Middle frontal gyrus (tissue), 1 donor: ENCODE results near the gene TUBB2A.
"Not testable (repeated sequence)": the region's sequence is repeated elsewhere in the genome, so short reads cannot be mapped to it uniquely, and the experiment has no call there.

Experiments used
- DNase-seq: peaks from one replicate; pipeline ENCODE4 v3.0.0-alpha.2; 2015; ENCODE audit warnings: low spot score; ENCODE audit errors: extremely low spot score

TUBB2A gene

DNA sequence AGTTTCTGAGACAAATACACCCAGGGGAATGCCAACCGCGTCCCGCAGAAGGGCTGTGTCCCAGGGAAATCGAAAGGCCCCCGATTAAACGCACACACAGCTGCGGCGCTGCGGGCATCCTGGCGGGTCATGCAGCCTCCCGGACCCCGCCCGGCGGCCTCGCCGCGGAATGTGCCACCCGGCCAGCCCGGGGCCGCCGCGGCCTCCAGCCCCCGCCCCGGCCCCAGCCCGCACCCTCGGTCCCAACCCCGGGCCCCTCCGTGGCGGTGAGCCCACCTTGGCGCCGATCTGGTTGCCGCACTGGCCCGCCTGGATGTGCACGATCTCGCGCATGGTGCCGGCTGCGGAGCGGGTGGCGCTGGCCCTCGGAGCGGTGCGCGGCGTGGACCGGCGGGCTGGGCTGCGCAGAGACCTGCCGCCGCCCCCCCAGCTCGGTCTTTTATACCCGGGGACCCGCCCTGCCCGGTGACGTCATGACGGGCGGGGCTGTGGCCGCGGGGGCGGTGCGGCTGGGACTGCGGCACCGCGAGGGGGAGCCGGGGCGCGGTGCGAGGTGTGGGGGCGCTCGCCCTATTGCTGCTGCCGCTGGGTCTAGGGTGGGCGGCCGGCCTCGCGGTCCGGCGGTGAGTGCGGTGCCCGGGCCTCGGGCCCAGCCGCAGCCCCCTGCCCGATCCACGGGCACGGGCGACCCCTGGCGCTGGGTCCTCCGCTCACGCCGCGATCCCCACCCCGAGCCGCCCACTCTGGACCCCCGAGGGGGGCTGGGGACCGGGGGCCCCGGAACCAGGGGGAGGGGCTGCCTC is at the start of gene TUBB2A:
Gene TUBB2A (minus strand): TSS at position 414 of the 803 bp plus-strand sequence. CDS start 81 bp downstream, at position 333.
- DNase-seq: peak; percentile 62

DNA sequence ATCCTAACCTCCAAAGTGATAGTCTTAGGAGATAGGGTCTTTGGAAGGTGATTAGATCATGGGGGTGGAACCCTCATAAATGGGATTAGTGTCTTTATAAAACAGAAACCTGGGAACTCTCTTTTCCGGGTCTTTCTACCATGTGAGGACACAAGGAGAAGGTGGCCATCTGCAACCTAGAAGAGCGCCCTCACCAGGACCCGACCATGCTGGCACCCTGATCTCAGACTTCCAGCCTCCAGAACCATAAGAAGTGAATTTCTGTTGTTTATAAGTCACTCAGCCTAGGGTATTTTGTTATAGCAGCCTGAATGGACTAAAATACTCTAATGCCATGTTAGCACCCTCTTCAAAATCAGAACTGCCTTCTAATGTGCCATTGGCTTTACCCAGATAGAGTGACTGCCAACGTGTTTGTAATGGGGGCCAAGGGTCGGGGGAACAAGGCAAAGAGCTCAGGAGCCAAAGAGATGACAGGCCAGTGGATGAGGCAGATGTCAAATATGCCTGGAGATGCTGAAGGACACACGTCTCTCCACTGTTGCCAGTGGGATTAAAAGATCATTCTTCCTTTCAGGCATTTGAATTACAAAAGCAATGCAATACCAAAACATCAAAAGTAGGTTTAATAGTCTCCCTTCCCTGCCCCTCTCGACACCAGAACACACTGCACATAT is 49.1 kb upstream of the TUBB2A start:
- DNase-seq: no peak

DNA sequence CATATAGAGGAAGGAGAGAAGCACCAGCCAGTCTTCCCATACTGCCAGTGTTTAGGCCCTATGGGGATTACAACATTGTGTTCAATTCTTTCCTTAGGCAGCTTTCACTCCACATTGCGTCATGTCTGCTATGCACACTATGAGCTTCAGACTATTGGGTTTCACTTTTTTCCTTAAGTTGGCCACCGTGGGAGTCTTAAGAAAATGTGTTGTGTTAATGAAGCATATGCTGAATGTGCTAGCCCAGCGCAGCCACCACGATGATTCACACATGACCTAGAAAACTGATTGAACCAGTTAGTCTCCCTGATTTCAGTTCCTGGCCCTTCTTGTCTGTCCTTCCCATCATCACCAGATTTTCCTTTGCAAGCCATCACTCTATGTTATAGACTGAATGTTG is 48.6 kb upstream of the TUBB2A start:
- peak; percentile 46 for DNase-seq

DNA sequence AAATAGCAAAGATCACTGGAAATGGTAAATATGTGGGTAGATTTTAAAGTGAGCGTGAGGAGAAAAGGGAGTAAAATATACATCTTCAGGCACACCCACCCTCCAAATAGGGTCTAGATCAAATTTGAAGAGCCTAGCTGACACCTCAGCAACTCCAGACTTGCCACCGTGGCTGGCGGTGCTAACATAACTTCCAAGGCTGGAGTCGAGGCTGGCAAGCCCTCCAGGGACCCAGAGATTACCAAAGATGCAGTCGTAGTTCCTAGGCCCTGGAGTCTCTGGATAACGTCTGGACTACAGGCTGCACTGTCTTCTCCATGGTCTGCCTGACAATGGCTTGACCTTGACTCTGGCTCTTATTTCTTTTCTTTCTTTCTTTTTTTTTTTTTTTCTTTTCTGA is 47.6 kb upstream of the TUBB2A start:
- DNase-seq: no peak

DNA sequence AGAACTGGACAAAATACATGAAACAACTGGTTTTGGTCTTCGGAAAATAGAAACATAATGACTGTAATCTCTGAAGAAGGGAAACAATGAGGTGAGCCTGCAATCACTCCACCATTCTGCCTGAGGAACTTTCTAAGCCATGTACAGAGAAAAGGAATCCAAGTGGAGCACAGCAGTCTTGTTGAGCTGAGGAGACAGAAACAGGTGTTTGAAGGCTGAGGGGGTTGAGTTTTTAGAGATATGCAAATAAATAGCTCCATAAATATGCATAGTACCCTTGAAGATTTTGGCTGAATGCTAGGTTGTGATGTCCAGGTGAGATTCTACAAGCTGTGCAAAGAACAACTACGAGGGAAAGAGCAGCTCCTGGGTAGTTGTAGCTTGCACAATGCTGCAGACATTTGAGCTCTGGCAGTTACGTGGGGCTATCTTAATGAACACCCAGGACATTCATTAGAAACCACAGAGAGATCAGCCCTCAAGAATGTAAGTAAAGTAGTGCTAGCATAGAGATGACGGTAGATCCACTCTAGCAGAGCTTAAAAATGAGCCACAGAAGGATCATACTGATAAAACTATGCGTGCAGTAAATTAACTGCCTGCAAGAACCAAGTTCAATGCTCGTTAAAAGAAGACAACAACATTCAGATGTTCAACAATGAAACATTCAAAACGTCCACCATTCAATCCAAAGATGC is 45.8 kb upstream of the TUBB2A start:
- no peak for DNase-seq

DNA sequence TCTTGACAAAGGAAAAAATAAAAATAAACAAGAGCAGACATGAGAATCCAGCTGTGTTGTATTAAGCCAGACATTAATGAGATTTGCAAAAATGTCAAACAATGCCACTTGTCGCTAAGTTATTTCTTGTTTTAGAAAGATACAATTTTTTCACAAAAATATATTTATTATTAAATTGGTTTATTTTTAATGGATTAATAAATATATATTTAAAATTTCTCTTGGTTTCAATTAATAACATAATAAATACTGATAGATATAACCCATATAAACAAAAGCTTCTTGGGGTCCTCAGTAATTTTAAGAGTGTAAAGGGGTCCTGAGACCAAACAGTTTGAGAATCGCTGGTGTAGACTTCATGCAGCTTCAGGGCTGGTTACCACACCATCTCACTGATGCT is 44.0 kb upstream of the TUBB2A start:
- DNase-seq: no peak

DNA sequence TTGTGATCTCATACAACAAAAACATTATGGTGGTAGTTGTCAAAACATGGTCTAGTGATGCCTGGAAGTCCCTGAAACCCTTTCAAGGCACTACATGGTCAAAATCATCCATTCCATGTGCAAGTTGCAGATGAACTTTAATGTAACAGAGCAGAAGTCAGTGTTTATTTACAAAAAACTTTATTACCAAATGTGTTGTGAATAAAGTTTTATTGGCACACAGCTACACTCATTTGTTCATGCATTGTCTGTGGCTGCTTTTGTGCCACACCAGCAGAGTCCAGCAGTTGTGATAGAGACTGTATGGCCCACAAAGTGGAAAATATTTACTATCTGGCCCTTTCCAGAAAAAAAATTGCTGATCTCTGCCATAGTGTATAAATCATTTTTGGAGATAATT is 43.3 kb upstream of the TUBB2A start:
- no peak for DNase-seq

DNA sequence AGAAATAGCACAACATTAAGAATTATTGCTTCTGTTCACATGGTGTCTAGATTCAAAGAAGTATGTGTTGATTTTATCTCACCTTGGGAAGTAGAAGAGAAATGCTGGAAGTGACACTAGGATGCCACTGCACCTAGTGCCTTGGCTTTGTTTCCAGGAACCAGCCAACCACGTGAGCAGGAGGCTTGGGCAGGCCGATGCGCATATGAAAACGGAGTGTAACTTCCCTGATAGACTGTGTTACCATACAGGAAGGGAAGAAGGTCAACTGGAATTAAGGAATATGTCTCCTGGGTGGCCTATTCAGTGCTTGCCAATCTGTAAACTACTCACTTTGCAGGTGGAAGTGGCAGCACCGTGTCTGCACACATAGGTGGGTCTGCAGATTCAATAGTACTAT is 42.0 kb upstream of the TUBB2A start:
- no peak for DNase-seq

DNA sequence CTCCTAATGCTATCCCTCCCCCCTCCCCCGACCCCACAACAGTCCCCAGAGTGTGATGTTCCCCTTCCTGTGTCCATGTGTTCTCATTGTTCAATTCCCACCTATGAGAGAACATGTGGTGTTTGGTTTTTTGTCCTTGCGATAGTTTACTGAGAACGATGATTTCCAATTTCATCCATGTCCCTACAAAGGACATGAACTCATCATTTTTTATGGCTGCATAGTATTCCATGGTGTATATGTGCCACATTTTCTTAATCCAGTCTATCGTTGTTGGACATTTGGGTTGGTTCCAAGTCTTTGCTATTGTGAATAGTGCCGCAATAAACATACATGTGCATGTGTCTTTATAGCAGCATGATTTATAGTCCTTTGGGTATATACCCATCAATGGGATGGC is 40.4 kb upstream of the TUBB2A start:
- DNase-seq: not testable (repeated sequence)

DNA sequence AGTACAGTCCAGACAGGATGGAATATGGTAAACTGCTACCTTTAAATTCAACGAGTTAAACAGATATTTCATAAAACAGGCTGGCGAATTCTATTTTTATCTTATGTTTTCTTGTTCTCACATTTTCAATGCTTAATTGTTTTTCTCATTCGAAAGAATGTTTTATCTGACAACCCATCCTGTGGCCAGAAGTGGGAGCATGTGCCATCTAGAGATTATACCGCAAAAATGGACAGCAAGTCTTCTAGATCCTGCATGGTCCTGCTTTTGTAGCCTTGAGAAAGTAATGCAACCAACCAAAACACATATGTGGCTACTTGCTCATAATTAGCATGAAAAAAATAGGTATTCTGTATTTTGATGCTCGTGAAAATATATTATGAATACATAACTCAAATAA is 39.4 kb upstream of the TUBB2A start:
- no peak for DNase-seq

DNA sequence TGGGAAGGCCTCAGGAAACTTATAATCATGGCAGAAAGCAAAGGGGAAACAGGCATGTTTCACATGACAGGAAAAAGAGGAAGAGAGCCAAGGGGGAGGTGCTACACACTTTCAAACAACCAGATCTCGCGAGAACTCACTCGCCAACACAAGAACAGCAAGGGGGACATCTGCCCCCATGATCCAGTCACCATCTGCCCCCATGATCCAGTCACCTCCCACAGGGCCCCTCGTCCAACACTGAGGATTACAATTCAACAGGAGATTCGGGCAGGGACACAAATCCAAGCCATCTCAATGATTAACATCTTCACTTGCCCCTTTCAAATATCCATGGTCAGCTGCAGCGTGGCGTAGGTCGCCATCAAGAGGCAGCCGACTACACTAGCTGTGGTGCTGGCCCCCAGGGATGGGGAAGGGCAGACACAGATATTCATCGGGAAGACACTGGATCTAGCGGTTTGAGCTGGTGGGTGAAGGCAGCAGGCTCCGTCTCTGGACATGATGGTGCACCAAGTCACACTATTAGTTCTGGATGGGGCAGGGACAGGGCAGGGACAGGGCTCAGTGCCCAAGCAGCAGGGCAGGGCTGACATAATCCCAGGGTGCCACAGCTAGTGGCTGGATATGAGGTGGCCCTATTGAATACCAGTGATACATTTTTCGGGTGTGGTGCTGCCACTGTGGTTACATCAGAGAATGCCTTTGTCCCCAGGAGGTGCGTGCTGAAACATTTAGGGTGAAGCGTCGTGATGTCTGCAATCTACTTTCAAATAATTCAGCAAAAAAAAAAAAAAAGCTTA is 38.6 kb upstream of the TUBB2A start:
- no peak for DNase-seq

DNA sequence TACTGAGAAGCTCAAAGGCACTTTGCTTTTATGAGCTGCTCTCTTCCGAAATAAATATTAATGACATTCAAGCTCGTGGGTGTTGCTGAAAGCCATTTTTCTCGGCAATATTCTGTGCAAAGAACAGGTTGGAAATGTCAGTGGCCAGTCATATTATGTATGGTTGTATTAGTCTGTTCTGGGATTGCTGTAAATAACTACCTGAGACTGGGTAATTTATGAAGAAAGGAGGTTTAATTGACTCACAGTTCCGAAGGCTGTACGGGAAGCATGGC is 38.0 kb upstream of the TUBB2A start:
- DNase-seq: no peak

DNA sequence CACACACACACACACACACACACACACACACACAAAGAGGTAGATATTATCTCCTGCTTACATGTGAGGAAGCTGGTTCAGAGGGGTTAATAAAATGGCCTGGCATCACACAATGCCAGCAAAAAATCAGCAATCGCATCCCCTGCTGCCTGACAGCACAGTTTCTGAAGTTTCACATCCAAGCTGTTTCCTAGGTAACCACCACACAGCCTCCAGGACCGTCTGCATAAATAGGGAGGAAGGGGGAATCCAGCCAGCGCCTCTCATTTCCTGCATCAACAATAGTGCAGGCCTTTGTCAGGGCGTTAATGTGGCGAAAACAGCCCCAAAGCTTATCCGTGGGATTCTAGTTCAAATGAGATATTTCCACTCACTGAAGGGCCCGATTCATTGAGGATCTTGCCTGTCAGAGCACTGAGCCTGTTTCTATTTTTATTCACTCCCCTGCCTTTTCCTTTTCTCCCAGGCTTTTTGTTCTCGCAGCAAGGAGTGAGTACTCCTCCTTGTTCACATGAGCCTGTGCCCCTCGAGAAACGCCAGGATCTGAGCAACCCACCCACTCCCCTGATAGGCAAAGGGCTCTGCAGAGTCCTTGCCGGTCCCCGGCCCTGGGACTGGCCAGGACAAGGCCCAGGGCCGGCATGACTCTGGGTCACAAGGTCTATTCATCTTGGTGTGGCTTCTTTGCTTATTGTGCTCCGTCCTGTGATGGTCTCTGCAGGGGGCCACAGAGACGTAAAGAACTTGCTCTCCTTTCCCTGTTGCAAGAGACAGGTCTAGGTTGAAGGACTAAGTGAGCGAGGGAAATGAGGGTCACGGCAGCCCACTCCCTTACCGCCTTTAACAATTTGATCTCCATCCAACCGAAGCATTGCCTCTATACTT is 37.4 kb upstream of the TUBB2A start:
- peak; percentile 58 for DNase-seq

DNA sequence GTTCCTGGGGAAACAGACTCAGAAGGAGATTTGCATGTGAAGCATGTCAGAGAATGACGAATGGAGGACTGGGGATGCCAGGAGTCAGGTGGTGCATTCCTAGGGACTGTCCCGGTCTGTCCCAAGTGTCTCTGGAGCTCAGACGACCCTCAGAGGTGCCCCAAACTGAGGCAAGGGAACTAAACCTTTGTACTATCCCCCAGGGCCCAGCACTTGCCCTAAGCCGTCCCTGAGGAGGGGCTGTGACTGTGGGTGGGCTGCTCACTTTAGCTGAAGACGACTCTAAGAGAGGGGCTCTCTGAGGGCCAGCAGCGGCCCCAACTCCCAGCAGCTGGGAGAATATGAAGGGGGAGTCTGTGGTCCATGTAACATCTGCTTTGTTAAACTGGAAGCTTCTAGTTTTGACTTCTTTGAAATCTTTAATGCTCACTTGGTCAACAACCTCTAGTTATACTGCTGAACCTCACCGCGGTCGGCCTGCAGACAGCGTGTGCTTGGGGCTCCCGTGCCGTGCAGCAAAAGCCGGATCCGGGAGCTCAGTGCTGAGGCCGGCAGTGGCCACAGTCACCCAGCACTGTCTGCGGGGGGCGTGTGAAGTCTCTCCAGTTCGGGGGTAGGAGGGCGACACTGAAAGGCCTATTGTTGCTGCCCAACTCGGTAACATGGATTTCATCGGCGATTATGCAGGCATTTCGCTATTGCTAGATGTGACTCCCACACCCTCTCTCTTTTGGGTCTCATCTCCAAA is 35.9 kb upstream of the TUBB2A start:
- DNase-seq: no peak

DNA sequence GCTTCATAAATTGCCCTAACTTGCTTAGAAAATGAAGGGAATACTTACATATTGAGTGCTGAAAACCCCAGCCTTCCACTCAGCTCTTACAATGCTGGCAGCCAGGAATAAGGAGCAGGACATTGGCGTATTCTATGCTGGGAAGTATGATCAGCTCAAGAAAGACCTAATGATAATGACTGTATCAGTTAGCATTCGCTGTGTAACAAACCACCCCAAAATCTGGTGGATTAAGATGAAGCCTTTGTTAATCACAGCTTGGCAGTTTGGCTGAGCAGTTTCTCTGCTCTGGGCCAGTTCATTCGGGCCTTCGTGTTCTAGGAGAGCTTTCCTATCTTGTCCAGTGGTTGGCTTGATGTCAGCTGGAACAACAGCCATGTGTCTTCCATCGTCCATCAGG is 33.4 kb upstream of the TUBB2A start:
- no peak for DNase-seq

DNA sequence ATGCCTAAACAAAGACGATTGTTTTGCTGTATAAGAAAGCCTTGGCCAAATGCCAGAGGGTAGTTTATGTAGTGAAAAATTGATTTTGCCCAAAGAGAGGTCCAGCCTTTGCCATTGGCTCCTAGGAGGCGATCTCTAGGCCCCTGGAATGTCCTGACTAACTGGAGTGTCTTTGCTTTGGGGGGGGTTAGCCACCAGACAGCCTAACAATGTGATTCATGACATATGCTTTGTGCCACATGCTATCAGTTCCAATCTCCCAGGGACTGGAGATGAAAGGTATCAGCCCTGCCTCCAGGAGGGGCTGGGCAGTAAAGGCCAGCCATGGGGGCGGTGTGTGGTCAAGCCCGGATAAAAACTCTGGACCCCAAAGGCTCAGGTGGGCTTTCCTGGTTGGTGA is 32.7 kb upstream of the TUBB2A start:
- no peak for DNase-seq

DNA sequence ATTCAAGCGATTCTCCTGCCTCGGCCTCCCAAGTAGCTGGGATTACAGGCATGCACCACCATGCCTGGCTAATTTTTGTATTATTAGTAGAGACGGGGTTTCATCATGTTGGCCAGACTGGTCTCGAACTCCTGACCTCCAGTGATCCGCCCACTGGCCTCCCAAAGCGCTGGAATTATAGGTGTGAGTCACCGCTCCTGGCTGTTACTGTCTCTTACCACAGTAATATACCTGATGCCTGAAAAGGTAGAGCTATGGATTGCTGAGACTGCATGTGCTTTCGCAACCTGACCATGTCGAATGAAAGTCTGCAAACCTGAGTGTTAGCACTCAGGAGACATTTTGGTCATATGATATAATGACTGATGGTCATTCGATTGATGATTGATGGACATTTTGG is 31.8 kb upstream of the TUBB2A start:
- DNase-seq: not testable (repeated sequence)

DNA sequence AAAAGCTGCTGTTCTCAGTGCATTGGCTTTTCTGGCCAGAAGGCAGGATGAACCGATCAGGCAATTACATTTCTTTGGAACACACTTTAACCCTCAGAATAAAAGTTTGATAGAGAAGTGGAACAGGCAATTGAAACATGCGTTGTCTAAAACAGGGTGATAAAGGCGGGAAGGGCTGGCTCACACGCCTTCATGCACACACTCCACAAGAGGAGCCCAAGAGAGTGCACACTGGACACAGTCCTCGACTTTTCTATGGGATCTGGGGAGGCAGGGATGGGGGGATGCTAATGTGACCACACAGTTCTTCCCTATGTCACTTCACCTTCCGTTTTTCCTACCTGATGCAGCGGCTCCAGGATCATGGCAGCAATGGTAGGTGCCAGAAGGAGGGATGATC is 30.9 kb upstream of the TUBB2A start:
- no peak for DNase-seq

DNA sequence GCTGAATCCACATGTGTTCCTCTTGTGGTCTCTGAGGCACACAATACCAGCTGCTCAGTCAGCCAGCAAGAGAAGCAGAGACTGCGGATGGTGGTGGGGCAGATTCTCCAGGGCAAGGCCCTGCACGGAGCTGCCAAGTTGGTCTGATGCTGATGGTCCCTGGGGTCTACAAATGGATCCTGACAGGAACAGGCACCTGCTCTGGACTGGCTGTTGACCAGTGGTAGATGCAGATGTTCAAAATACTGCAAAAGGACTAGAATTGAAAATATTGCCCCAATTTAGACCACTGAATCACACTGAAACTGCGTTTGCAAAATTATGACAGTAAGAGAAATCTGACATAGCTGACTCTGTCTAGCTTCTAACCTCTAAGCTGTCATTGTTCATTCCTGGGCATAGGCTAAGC is 29.6 kb upstream of the TUBB2A start:
- no peak for DNase-seq

DNA sequence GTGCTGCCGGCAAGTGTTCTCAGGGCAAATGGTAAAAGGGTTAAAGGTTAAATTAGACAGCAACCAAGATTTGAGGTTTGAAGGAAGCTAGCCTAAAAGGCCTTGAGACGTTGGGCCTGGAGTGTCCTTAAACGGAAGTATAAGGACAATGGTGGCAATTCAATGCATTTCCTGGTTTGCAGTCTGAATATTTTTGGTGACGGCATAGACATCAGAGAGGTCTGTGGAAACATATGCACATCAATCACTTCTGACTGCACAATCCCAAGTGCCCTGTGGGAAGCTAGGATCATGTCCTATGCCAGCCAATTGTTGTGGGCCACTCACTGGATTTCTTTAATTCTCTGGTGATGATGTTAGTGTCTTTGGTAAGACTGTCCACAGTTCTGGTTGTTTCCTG is 25.7 kb upstream of the TUBB2A start:
- no peak for DNase-seq
